B cell (primary cell): Measurements from ENCODE around the gene H2BK1. TPM values are rescaled to one million over a fixed set of nuclear protein-coding genes. Genes with fewer than 3 reads are reported as not detected.

ENCODE experiments used
- ATAC-seq: fragments of 200-7000 bp; cut with Tn5 transposase; one replicate; pipeline ENCODE4 v1.10.0; 2021; ENCODE audit warnings: low read depth, mild to moderate bottlenecking, moderate number of reproducible peaks, moderate library complexity
- CTCF ChIA-PET: fragments of 350-600 bp; sonication (Branson Sonifier 250); formaldehyde crosslinking; loops from one replicate; lab custom pipeline; 2021; ENCODE audit warnings: antibody characterized with exemption, inconsistent platforms; lab: Charles Lee
- POLR2A ChIA-PET: fragments of 350-600 bp; sonication (Branson Sonifier 250); formaldehyde crosslinking; loops from one replicate; lab custom pipeline; 2021; ENCODE audit warnings: antibody characterized with exemption; lab: Charles Lee
- DNase-seq: peaks from one replicate; pipeline ENCODE4 v3.0.0; 2013
- H2AFZ ChIP-seq: 2 replicates; pipeline ENCODE4 v1.6.1; 2012; ENCODE audit warnings: mild to moderate bottlenecking, low read depth, low read length; ENCODE audit not compliant: insufficient read depth, poor library complexity, severe bottlenecking
- H3K27ac ChIP-seq, 2 donors: 1 replicate in 1 of 2; 2 replicates in 1 of 2; pipeline ENCODE4 v1.5.1; 2012 to 2013; ENCODE audit warnings: low read length in 2 of 2, mild to moderate bottlenecking in 2 of 2, moderate library complexity in 1 of 2
- H3K27me3 ChIP-seq, 4 experiments: fragments of 200-600 bp in 1 of 4; sonication (generic) in 1 of 4; replicated peaks in 1 of 4; 1 replicate in 2 of 4; 2 replicates in 2 of 4; pipeline versions ENCODE4 v1.6.1 to v1.7.0; 2013 to 2016; ENCODE audit warnings: low read length in 3 of 4, mild to moderate bottlenecking in 2 of 4, mixed read lengths in 1 of 4, moderate library complexity in 1 of 4; ENCODE audit not compliant: insufficient read depth in 4 of 4, control insufficient read depth in 3 of 4; ENCODE audit errors: control extremely low read depth in 1 of 4
- H3K36me3 ChIP-seq, 2 experiments: replicated peaks in 1 of 2; 1 replicate in 1 of 2; 2 replicates in 1 of 2; pipeline versions ENCODE4 v1.6.1 to v1.7.1; 2013; ENCODE audit warnings: low read length in 1 of 2; ENCODE audit not compliant: insufficient read depth in 2 of 2, control insufficient read depth in 1 of 2; ENCODE audit errors: control extremely low read depth in 1 of 2, extremely low read depth in 1 of 2
- H3K4me1 ChIP-seq, 2 donors: fragments of 200-600 bp in 1 of 2; sonication (generic) in 1 of 2; 1 replicate in 1 of 2; 2 replicates in 1 of 2; pipeline versions ENCODE4 v1.5.1 to v1.6.1; 2013 to 2017; ENCODE audit warnings: low read length in 2 of 2; ENCODE audit not compliant: control insufficient read depth in 2 of 2, insufficient read depth in 2 of 2
- H3K4me2 ChIP-seq: replicated peaks from 2 replicates; pipeline ENCODE3; 2012; ENCODE audit warnings: mild to moderate bottlenecking, low read depth, low read length; ENCODE audit not compliant: poor library complexity, severe bottlenecking
- H3K4me3 ChIP-seq, 5 experiments: fragments of 200-600 bp in 1 of 5; sonication (generic) in 1 of 5; 1 replicate in 3 of 5; 2 replicates in 2 of 5; pipeline versions ENCODE4 v1.5.1 to v1.7.0; 2011 to 2016; ENCODE audit warnings: low read length in 4 of 5, mild to moderate bottlenecking in 4 of 5, low read depth in 2 of 5, control low read depth in 1 of 5, moderate library complexity in 1 of 5; ENCODE audit not compliant: insufficient read depth in 1 of 5; ENCODE audit errors: control extremely low read depth in 1 of 5, extremely low read depth in 1 of 5
- H3K79me2 ChIP-seq: fragments of 200-600 bp; sonication (generic); one replicate; pipeline ENCODE4 v1.6.0; 2016; ENCODE audit warnings: low read length; ENCODE audit not compliant: control insufficient read depth, insufficient read depth
- H3K9ac ChIP-seq: fragments of 200-600 bp; sonication (generic); 2 replicates; pipeline ENCODE4 v1.6.1; 2017; ENCODE audit warnings: mild to moderate bottlenecking, low read length, moderate library complexity
- H3K9me3 ChIP-seq, 3 donors: one replicate each; pipeline versions ENCODE4 v1.6.1 to v1.7.1; 2013; ENCODE audit warnings: low read length in 2 of 3; ENCODE audit not compliant: control insufficient read depth in 2 of 3, insufficient read depth in 1 of 3; ENCODE audit errors: control extremely low read depth in 1 of 3
- H4K20me1 ChIP-seq: 2 replicates; pipeline ENCODE4 v1.6.0; 2012; ENCODE audit warnings: mild to moderate bottlenecking, low read length; ENCODE audit not compliant: insufficient read depth, control insufficient read depth, poor library complexity, severe bottlenecking
- H3K27ac Mint-ChIP-seq: one replicate; pipeline ENCODE4 v1.8.0; 2021; ENCODE audit warnings: mixed read lengths
- H3K27me3 Mint-ChIP-seq: one replicate; pipeline ENCODE4 v1.8.0; 2021; ENCODE audit warnings: mixed read lengths
- H3K4me1 Mint-ChIP-seq: one replicate; pipeline ENCODE4 v1.8.0; 2021; ENCODE audit warnings: mixed read lengths
- H3K4me3 Mint-ChIP-seq: one replicate; pipeline ENCODE4 v1.8.0; 2021; ENCODE audit warnings: mixed read lengths
- H3K9me3 Mint-ChIP-seq: one replicate; pipeline ENCODE4 v1.8.0; 2022; ENCODE audit warnings: mixed read lengths; ENCODE audit not compliant: insufficient read depth
- EZH2 ChIP-seq: IDR thresholded peaks from 2 replicates; pipeline ENCODE4 v1.6.1; 2012; ENCODE audit warnings: borderline replicate concordance, low read depth, mild to moderate bottlenecking, moderate library complexity, low read length; ENCODE audit not compliant: insufficient read depth, poor library complexity, severe bottlenecking
- WGBS: methylation state at CpG from one replicate; pipeline ENCODE4 v1.1.5; 2013; ENCODE audit warnings: missing lambda C conversion rate; ENCODE audit not compliant: insufficient coverage; 5-methylcytosine and 5-hydroxymethylcytosine counted together
- intact Hi-C: fragments of 100-400 bp; cut with micrococcal nuclease; formaldehyde crosslinking; loops from one replicate; pipeline ENCODE4 v1.10.0; 2022
- polyA plus RNA-seq: library from polyadenylated mRNA; depleted of rRNA; stranded (reverse); fragments of >200 nt; gene quantifications from 2 replicates; pipeline ENCODE4 v1.2.3, GENCODE V29; 2012
- total RNA-seq, 2 donors: library from RNA; stranded (reverse); fragments of 120-200 nt in 1 of 2; gene quantifications; 1 replicate in 1 of 2; 2 replicates in 1 of 2; pipeline versions ENCODE4 v1.2.3 to v1.2.4, GENCODE V29; 2013 to 2022
- TF ChIP-seq, protein P1 (sequence below): fragments of 200-600 bp; IDR thresholded peaks from one replicate; pipeline ENCODE4 v1.8.0; 2022; ENCODE audit warnings: antibody characterized with exemption, mild to moderate bottlenecking

The H2BK1 gene
- total and polyA plus RNA-seq, 2 donors (not counting 1 experiment from before 2014, with no cell fraction given) = 4.2 TPM; not detected in 1

DNA sequence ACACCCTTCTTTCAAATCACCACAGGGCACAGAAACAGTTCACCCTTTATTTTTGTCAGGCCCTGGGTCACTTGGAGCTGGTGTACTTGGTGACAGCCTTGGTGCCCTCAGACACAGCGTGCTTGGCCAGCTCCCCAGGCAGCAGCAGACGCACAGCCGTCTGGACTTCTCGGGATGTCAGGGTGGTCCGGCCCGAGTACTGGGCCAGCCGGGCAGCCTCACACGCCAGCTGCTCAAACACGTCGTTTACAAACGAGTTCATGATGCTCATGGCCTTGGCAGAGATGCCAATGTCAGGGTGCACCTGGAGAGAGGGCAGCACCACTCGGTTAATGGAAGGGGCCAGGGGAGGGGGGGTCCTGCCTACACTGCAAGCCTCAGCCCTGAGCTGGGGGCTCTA is 2.5 kb downstream of the H2BK1 start:
- H3K27ac Mint-ChIP-seq = no peak overlapping the region
- no peak for DNase-seq
- no peaks in the 10 kb centered on the region for H3K9me3 Mint-ChIP-seq
- no peak overlapping the region for H3K9ac ChIP-seq
- H3K4me1 ChIP-seq = no peaks in the 10 kb centered on the region
- H4K20me1 ChIP-seq = no peaks in the 10 kb centered on the region
- ChIA-PET CTCF (no interaction called here), POLR2A (interaction anchor here (0.6 kb wide), 1 partner anchor 19 kb away, joined by 3 read pairs; no protein-coding TSS in a partner anchor)
- H2AFZ ChIP-seq = no peak overlapping the region
- no peak overlapping the region for H3K27ac ChIP-seq
- no peaks in the 10 kb centered on the region for H3K4me1 Mint-ChIP-seq
- H3K27me3 Mint-ChIP-seq = peaks cover 18% of the 10 kb centered on the region
- no peaks in the 10 kb centered on the region for H3K79me2 ChIP-seq
- intact Hi-C loops = no loop called here
- H3K4me3 Mint-ChIP-seq = no peak overlapping the region
- ATAC-seq = no peak
- 90% methylated on average over 12 of the region's 12 CpGs for WGBS
- TF ChIP-seq, protein P1, sequence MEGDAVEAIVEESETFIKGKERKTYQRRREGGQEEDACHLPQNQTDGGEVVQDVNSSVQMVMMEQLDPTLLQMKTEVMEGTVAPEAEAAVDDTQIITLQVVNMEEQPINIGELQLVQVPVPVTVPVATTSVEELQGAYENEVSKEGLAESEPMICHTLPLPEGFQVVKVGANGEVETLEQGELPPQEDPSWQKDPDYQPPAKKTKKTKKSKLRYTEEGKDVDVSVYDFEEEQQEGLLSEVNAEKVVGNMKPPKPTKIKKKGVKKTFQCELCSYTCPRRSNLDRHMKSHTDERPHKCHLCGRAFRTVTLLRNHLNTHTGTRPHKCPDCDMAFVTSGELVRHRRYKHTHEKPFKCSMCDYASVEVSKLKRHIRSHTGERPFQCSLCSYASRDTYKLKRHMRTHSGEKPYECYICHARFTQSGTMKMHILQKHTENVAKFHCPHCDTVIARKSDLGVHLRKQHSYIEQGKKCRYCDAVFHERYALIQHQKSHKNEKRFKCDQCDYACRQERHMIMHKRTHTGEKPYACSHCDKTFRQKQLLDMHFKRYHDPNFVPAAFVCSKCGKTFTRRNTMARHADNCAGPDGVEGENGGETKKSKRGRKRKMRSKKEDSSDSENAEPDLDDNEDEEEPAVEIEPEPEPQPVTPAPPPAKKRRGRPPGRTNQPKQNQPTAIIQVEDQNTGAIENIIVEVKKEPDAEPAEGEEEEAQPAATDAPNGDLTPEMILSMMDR = no peak
- TF ChIP-seq EZH2 = no peak
- no peak overlapping the region for H3K4me2 ChIP-seq
- no peaks in the 10 kb centered on the region for H3K9me3 ChIP-seq
- no peak overlapping the region for H3K4me3 ChIP-seq
- H3K27me3 ChIP-seq = peaks cover 0 to 22% (median 1%) of the 10 kb centered on the region in 4 experiments
- H3K36me3 ChIP-seq = no peaks in the 10 kb centered on the region

DNA sequence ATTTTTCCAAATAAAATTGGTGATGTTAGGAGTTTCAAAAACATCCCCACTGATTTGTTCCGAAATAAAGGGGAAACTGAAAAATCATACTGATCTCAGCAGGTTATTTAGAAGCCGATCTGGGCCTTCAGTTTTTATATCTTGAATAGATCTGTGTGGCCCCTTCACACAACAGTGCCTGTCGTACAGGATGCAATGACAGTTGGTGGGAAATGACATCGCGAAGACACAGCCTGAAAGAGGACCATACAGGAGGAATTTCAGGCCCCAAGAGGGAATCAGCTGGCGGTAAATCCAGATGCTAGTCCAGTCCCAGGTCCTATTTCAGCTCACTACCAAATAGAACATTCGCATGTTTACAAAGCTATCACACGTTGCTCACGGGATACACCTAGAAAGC is 3.0 kb downstream of the H2BK1 start:
- Histone ChIP-seq H3K4me1 (no peaks in the 10 kb centered on the region), H3K36me3 (no peaks in the 10 kb centered on the region), H3K9me3 (no peaks in the 10 kb centered on the region), H3K27me3 (peaks cover 0 to 22% (median 1%) of the 10 kb centered on the region in 4 experiments), H3K27ac (no peak overlapping the region), H4K20me1 (no peaks in the 10 kb centered on the region), H3K9ac (no peak overlapping the region), H3K4me3 (no peak overlapping the region), H3K79me2 (no peaks in the 10 kb centered on the region), H3K4me2 (no peak overlapping the region), H2AFZ (no peak overlapping the region)
- no peaks in the 10 kb centered on the region for H3K4me1 Mint-ChIP-seq
- ChIA-PET CTCF (no interaction called here), POLR2A (no interaction called here)
- TF ChIP-seq EZH2 = no peak
- TF ChIP-seq, protein P1 = no peak
- no peak overlapping the region for H3K4me3 Mint-ChIP-seq
- ATAC-seq (no peak), DNase-seq (no peak)
- H3K27me3 Mint-ChIP-seq = peaks cover 18% of the 10 kb centered on the region
- no peak overlapping the region for H3K27ac Mint-ChIP-seq
- H3K9me3 Mint-ChIP-seq = no peaks in the 10 kb centered on the region
- 9% methylated on average over 9 of the region's 9 CpGs for WGBS
- intact Hi-C loops = no loop called here
